ENCODE data around the gene FAM47C. TPM values are rescaled to one million over a fixed set of nuclear protein-coding genes. Genes with fewer than 3 reads are reported as not detected.

FAM47C gene
- total RNA-seq, 4 donors from 2014 or later = not detected

GRCh38 chrX:37060999-37061398 is 52.8 kb downstream of the FAM47C start:
- intact Hi-C loops (cut with DNase I) = no loop called here
- H3K9me3 ChIP-seq = no peaks in the 10 kb centered on the region
- peak in 1 of 2 donors; percentile 5 for DNase-seq
- no peaks in the 10 kb centered on the region for H3K36me3 ChIP-seq
- H3K27ac ChIP-seq = no peak overlapping the region
- no peaks in the 10 kb centered on the region for H3K27me3 ChIP-seq
- H3K4me3 ChIP-seq (replicated peaks in 1 of 3) = no peak overlapping the region
- H3K4me1 ChIP-seq = no peaks in the 10 kb centered on the region
- 2 to 4% methylated on average over 3 of the region's 3 CpGs for WGBS, 2 donors
- TF ChIP-seq POLR2A (IDR thresholded peaks at IDR 0.05) (no peak), CTCF (IDR thresholded peaks at IDR 0.05) (peak in 5 of 6 experiments; percentile 20 to 58 (median 50))
